ENCODE measurements around the gene SIGLEC11.

GRCh38 chr19:49923055-49924003 lies 37.6 kb downstream of the SIGLEC11 start:
- no peak for TF ChIP-seq CTCF (IDR thresholded peaks at IDR 0.05)
- TF ChIP-seq POLR2A (IDR thresholded peaks at IDR 0.05), result no peak

All from heart left ventricle (tissue), 13 donors.